ENCODE measurements around the gene LRRC28.

The LRRC28 gene

DNA sequence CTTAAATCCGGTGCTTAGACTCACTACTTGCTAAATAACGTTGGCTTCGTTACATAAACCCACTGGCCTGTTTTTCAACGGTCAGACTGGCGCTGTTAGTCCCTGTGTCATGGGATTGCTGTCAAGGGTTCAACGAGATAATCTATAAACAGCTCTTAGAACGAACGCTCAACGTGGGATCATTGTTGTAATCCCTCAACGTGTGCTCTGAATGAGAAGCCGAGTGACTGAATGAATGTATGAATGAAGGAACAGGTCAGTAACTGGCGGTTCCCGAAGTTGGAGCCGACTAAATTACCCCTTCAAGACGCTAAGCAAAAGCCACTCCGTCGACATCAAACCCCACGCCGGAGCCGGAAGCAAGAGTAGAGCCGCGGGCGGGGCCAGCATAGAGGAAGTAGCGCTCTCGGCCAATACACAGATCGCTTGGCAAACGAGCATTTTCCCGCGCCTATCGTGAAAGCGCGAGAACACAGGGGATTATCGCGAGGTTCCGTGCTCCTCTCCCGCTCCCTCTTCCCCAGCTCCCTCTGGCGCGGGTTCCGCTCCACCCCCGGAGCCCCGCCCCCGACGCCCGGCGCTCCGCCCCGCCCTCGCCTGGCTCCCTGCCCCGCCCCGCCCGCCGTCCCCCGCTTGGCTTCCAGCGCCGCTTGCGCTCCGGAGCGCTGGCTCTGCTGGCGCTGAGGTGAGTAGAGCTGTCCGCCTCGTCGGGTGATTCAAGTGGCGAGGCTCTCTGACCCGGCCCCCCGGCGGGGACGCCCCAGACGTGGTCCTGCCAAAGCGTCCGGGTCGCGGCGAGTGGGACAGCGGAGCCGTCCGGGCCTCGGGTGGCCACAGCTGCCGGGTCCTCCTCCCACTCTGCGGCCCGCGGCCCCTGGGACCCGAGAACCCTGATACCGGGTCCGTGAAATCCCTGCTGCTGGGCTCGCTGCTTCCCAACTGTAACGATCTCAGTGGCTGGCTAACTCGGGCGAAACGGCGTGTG is at the start of gene LRRC28:
TSS of gene LRRC28 (plus strand) at position 625 of the 985 bp plus-strand sequence. CDS start 4,477 bp downstream, outside the sequence.
- H3F3A ChIP-seq (ENCODE audit: control insufficient read depth, insufficient read depth) = peaks cover 12% of the 10 kb centered on the region
- H3K4me2 ChIP-seq (ENCODE audit: low read length) = peak within 1 kb of the TSS; percentile 96
- TF ChIP-seq CTCF (IDR thresholded peaks at IDR 0.05; ENCODE audit: low read depth, low read length, poor library complexity, severe bottlenecking) = no peak
- no peak for TF ChIP-seq EZH2phosphoT487 (IDR thresholded peaks at IDR 0.05; ENCODE audit: borderline replicate concordance, low read length)
- H3K9me3 ChIP-seq (ENCODE audit: control insufficient read depth, insufficient read depth, low read length) = peaks cover 5% of the 10 kb centered on the region; the same call in 1 of the 2 replicates
- H3K4me3 ChIP-seq (ENCODE audit: low read length) = peak within 1 kb of the TSS; percentile 83
- H3K9me2 ChIP-seq (replicated peaks; ENCODE audit: control insufficient read depth, low read length) = no peaks in the 10 kb centered on the region
- no peaks in the 10 kb centered on the region for H3K27me3 ChIP-seq (ENCODE audit: control insufficient read depth, low read length)
- peak within 1 kb of the TSS; percentile 81 for H3K27ac ChIP-seq (ENCODE audit: low read depth, low read length)
- peaks cover 54% of the 10 kb centered on the region for H3K4me1 ChIP-seq (ENCODE audit: control insufficient read depth, low read length)
- H3K79me2 ChIP-seq (ENCODE audit: control insufficient read depth, low read length) = peaks cover 28% of the 10 kb centered on the region
- H3K36me3 ChIP-seq (ENCODE audit: control insufficient read depth, low read length) = peaks cover 11% of the 10 kb centered on the region
- no peaks in the 10 kb centered on the region for H4K20me1 ChIP-seq (ENCODE audit: control insufficient read depth, insufficient read depth, low read depth, low read length)

GRCh38 chr15:99202176-99202552 is 49.1 kb upstream of the LRRC28 start:
- no peak for TF ChIP-seq CTCF (IDR thresholded peaks at IDR 0.05; ENCODE audit: low read depth, low read length, poor library complexity, severe bottlenecking)
- no peak for TF ChIP-seq EZH2phosphoT487 (IDR thresholded peaks at IDR 0.05; ENCODE audit: borderline replicate concordance, low read length)
- no peaks in the 10 kb centered on the region for H4K20me1 ChIP-seq (ENCODE audit: control insufficient read depth, insufficient read depth, low read depth, low read length)
- H3K36me3 ChIP-seq (ENCODE audit: control insufficient read depth, low read length) = no peaks in the 10 kb centered on the region
- H3K9me3 ChIP-seq (ENCODE audit: control insufficient read depth, insufficient read depth, low read length) = no peaks in the 10 kb centered on the region
- H3K27ac ChIP-seq (ENCODE audit: low read depth, low read length) = no peak overlapping the region
- no peak overlapping the region for H3K4me3 ChIP-seq (ENCODE audit: low read length)
- H3K79me2 ChIP-seq (ENCODE audit: control insufficient read depth, low read length) = no peaks in the 10 kb centered on the region
- H3K4me1 ChIP-seq (ENCODE audit: control insufficient read depth, low read length) = no peaks in the 10 kb centered on the region
- no peak overlapping the region for H3K4me2 ChIP-seq (ENCODE audit: low read length)
- H3F3A ChIP-seq (ENCODE audit: control insufficient read depth, insufficient read depth) = no peaks in the 10 kb centered on the region
- no peaks in the 10 kb centered on the region for H3K9me2 ChIP-seq (replicated peaks; ENCODE audit: control insufficient read depth, low read length)
- H3K27me3 ChIP-seq (ENCODE audit: control insufficient read depth, low read length) = no peaks in the 10 kb centered on the region

DNA sequence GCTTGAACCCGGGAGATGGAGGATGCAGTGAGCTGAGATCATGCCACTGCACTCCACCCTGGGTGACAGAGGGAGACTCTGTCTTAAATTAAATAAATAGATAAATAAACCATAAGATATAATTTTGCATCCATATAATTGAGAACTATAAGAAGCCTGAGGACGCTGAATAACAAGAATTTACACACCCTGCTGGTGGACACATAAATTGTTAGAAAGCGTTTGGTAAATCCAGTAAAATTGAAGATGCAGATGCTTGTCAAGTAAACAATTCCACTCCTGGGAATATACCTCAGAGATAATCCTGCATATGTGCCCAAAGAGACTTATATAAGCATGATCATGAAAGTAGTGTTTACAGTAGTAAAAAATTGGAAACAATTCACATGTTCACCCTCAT is 43.6 kb upstream of the LRRC28 start:
- Histone ChIP-seq H3K4me2 (ENCODE audit: low read length) (no peak overlapping the region), H3K27me3 (ENCODE audit: control insufficient read depth, low read length) (no peaks in the 10 kb centered on the region), H3K79me2 (ENCODE audit: control insufficient read depth, low read length) (no peaks in the 10 kb centered on the region), H4K20me1 (ENCODE audit: control insufficient read depth, insufficient read depth, low read depth, low read length) (no peaks in the 10 kb centered on the region), H3F3A (ENCODE audit: control insufficient read depth, insufficient read depth) (no peaks in the 10 kb centered on the region), H3K27ac (ENCODE audit: low read depth, low read length) (no peak overlapping the region), H3K4me1 (ENCODE audit: control insufficient read depth, low read length) (no peaks in the 10 kb centered on the region), H3K9me2 (replicated peaks; ENCODE audit: control insufficient read depth, low read length) (no peaks in the 10 kb centered on the region), H3K9me3 (ENCODE audit: control insufficient read depth, insufficient read depth, low read length) (no peaks in the 10 kb centered on the region), H3K4me3 (ENCODE audit: low read length) (no peak overlapping the region), H3K36me3 (ENCODE audit: control insufficient read depth, low read length) (no peaks in the 10 kb centered on the region)
- TF ChIP-seq EZH2phosphoT487 (IDR thresholded peaks at IDR 0.05; ENCODE audit: borderline replicate concordance, low read length) (no peak), CTCF (IDR thresholded peaks at IDR 0.05; ENCODE audit: low read depth, low read length, poor library complexity, severe bottlenecking) (no peak)

Measured in DOHH2 (cell line).